Stomach (tissue), 4 donors: ENCODE data around the gene ICAM3.

ENCODE experiments used
- EP300 ChIP-seq: sonication (generic); formaldehyde crosslinking; IDR thresholded peaks from one replicate; pipeline ENCODE4 v1.6.1; 2017; ENCODE audit warnings: antibody characterized with exemption
- POLR2A ChIP-seq, 4 donors: fragments of 450-650 bp; IDR thresholded peaks; one replicate each; pipeline ENCODE4 v1.6.1; 2016; ENCODE audit warnings: antibody characterized with exemption in 4 of 4, control low read depth in 2 of 4, mild to moderate bottlenecking in 1 of 4, moderate library complexity in 1 of 4
- POLR2AphosphoS5 ChIP-seq, 3 donors: sonication (generic); formaldehyde crosslinking; IDR thresholded peaks; one replicate each; pipeline ENCODE4 v1.6.1; 2016; ENCODE audit warnings: antibody characterized with exemption in 3 of 3
- TF ChIP-seq, protein P1 (sequence below), 7 experiments: fragments of 450-650 bp in 4 of 7; fragments of 200-600 bp in 3 of 7; sonication (generic) in 3 of 7; IDR thresholded peaks; one replicate each; pipeline ENCODE4 v1.5.1; 2016 to 2019; ENCODE audit warnings: antibody characterized with exemption in 7 of 7, control low read depth in 2 of 7, mild to moderate bottlenecking in 1 of 7

DNA sequence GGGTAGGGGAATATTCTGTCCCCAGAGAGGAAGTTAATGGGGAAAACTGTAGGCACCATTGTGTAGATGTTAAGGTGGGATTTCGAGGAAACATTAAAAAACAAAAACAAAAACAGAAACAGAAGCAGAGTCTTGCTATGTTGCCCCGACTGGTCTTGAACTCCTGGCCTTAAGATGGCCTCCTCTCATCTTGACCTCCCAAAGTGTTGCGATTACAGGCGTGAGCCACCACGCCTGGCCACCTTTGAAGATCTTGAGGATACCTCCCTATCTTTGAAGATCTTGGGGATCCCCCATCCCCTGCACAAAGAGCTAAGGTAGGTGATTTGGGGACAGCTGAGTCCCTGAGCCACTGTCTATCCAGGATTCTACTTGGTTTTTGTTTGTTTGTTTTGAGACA lies 553 bp upstream of the ICAM3 start:
- no peak for TF ChIP-seq POLR2A (IDR thresholded peaks at IDR 0.05)
- TF ChIP-seq, protein P1, sequence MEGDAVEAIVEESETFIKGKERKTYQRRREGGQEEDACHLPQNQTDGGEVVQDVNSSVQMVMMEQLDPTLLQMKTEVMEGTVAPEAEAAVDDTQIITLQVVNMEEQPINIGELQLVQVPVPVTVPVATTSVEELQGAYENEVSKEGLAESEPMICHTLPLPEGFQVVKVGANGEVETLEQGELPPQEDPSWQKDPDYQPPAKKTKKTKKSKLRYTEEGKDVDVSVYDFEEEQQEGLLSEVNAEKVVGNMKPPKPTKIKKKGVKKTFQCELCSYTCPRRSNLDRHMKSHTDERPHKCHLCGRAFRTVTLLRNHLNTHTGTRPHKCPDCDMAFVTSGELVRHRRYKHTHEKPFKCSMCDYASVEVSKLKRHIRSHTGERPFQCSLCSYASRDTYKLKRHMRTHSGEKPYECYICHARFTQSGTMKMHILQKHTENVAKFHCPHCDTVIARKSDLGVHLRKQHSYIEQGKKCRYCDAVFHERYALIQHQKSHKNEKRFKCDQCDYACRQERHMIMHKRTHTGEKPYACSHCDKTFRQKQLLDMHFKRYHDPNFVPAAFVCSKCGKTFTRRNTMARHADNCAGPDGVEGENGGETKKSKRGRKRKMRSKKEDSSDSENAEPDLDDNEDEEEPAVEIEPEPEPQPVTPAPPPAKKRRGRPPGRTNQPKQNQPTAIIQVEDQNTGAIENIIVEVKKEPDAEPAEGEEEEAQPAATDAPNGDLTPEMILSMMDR (IDR thresholded peaks at IDR 0.05): no peak
- TF ChIP-seq POLR2AphosphoS5 (IDR thresholded peaks at IDR 0.05): no peak
- TF ChIP-seq EP300: no peak
